Measurements from ENCODE around the gene RRP15. TPM values are rescaled to one million over a fixed set of nuclear protein-coding genes. Genes with fewer than 3 reads are reported as not detected.

RRP15 gene
- total RNA-seq, 4 donors from 2014 or later = 2.6 to 21.8 (median 12.9) TPM

- Histone ChIP-seq H3K9me3 (no peaks in the 10 kb centered on the region), H3K27me3 (no peaks in the 10 kb centered on the region), H3K4me3 (peak within 1 kb of the TSS; percentile 53 to 70), H3K4me1 (no peaks in the 10 kb centered on the region), H3K36me3 (no peaks in the 10 kb centered on the region), H3K27ac (peak within 1 kb of the TSS; percentile 91 to 97)
- TF ChIP-seq POLR2A (IDR thresholded peaks at IDR 0.05) (peak; percentile 38 to 74), CTCF (IDR thresholded peaks at IDR 0.05) (peak in 2 of 4 experiments; percentile 1 to 6)
- peak; percentile 63 to 66 for DNase-seq
- intact Hi-C loops (cut with DNase I; ENCODE audit: low total_unique reads) = no loop called here
Measured at GRCh38 chr1:218344814-218345672, 60.0 kb downstream of the RRP15 start, which contains the start of gene TGFB2. TGFB2 (plus strand) TSS chr1:218345336; CDS start chr1:218346702, 1,366 bp downstream.

GRCh38 chr1:218345673-218346390 is 60.7 kb downstream of the RRP15 start:
- peak overlapping the region; percentile 53 to 70 for H3K4me3 ChIP-seq
- H3K27me3 ChIP-seq = no peaks in the 10 kb centered on the region
- TF ChIP-seq CTCF (IDR thresholded peaks at IDR 0.05) (peak in 1 of 4 experiments; percentile 7), POLR2A (IDR thresholded peaks at IDR 0.05) (peak; percentile 35 to 53)
- DNase-seq = peak; percentile 72 to 73
- no peaks in the 10 kb centered on the region for H3K9me3 ChIP-seq
- H3K36me3 ChIP-seq = no peaks in the 10 kb centered on the region
- H3K27ac ChIP-seq = peak overlapping the region; percentile 91 to 97
- intact Hi-C loops (cut with DNase I; ENCODE audit: low total_unique reads) = no loop called here
- no peaks in the 10 kb centered on the region for H3K4me1 ChIP-seq

- DNase-seq = peak; percentile 47 to 51
- Histone ChIP-seq H3K27me3 (no peaks in the 10 kb centered on the region), H3K9me3 (no peaks in the 10 kb centered on the region), H3K27ac (peak overlapping the region; percentile 91 to 97), H3K4me1 (no peaks in the 10 kb centered on the region), H3K4me3 (peak overlapping the region; percentile 53 to 70), H3K36me3 (no peaks in the 10 kb centered on the region)
- intact Hi-C loops (cut with DNase I; ENCODE audit: low total_unique reads) = no loop called here
- TF ChIP-seq POLR2A (IDR thresholded peaks at IDR 0.05) (no peak), CTCF (IDR thresholded peaks at IDR 0.05) (no peak)
Measured at GRCh38 chr1:218346391-218347204, 61.5 kb downstream of the RRP15 start.

- H3K4me3 ChIP-seq = peak overlapping the region; percentile 53 to 70
- peak; percentile 42 to 51 for DNase-seq
- intact Hi-C loops (cut with DNase I; ENCODE audit: low total_unique reads) = no loop called here
- H3K9me3 ChIP-seq = no peaks in the 10 kb centered on the region
- no peaks in the 10 kb centered on the region for H3K36me3 ChIP-seq
- H3K27ac ChIP-seq = peak overlapping the region; percentile 91 to 97
- no peaks in the 10 kb centered on the region for H3K27me3 ChIP-seq
- no peaks in the 10 kb centered on the region for H3K4me1 ChIP-seq
- no peak for TF ChIP-seq POLR2A (IDR thresholded peaks at IDR 0.05)
- no peak for TF ChIP-seq CTCF (IDR thresholded peaks at IDR 0.05)
Measured at GRCh38 chr1:218347336-218347722, 62.2 kb downstream of the RRP15 start.
